Measurements from ENCODE around the gene EIF5B. TPM values are rescaled to one million over a fixed set of nuclear protein-coding genes. Genes with fewer than 3 reads are reported as not detected.
A peak's percentile ranks its signal among the peaks of the same experiment; 100 is the strongest.

EIF5B gene
- polyA plus RNA-seq, 2 of the 4 experiments (the other 2 are of a cell fraction), result 25.0 to 75.4 TPM

DNA sequence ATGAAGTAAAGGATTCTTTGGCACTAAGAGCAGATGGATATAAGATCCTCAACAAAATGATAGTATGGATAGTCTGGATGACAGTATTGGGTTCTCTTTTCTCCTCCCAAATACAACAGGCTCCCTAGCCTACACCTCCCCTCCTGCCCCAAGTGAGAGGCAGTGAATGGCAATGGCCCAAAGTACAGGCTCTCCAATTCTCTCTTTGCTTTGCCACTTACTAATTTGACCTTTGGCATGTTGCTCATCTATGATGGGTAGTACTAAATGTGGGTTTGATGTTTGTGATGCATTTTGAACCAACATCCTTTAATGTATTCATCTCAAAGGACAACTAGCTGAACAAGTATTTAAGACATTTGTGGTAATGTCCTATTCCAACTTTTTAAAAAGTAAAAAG lies 65.9 kb downstream of the EIF5B start:
- Histone ChIP-seq H3K9me3 (no peaks in the 10 kb centered on the region), H3K4me3 (no peak overlapping the region), H3K27ac (no peak overlapping the region), H3K4me2 (no peak overlapping the region), H3K4me1 (peaks cover 9% of the 10 kb centered on the region; the same call in 1 of the 3 replicates)
- FAIRE-seq, result no peak
- DNase-seq (ENCODE audit: low read depth in 1 of 2, low spot score in 1 of 2), result no peak
- ChIA-PET CTCF (interaction anchor here (0.6 kb wide), 1 partner anchor 51 kb away, joined by 3 read pairs; no protein-coding TSS in a partner anchor), POLR2A (interaction anchor here (1.0 kb wide), 1 partner anchor 87 kb away, joined by 3 read pairs; the partner anchor contains the start of gene REV1)
- TF ChIP-seq RAD21 (conservative IDR thresholded peaks at IDR 0.05 in 1 of 2, IDR thresholded peaks at IDR 0.05 in 1 of 2), result no peak
- TF ChIP-seq, protein P1, sequence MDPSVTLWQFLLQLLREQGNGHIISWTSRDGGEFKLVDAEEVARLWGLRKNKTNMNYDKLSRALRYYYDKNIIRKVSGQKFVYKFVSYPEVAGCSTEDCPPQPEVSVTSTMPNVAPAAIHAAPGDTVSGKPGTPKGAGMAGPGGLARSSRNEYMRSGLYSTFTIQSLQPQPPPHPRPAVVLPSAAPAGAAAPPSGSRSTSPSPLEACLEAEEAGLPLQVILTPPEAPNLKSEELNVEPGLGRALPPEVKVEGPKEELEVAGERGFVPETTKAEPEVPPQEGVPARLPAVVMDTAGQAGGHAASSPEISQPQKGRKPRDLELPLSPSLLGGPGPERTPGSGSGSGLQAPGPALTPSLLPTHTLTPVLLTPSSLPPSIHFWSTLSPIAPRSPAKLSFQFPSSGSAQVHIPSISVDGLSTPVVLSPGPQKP (IDR thresholded peaks at IDR 0.05; ENCODE audit: low read depth, low read length), result no peak
- TF ChIP-seq BHLHE40 (IDR thresholded peaks at IDR 0.05; ENCODE audit: low read depth, low read length), result no peak
- TF ChIP-seq NR3C1 (IDR thresholded peaks at IDR 0.05), result no peak
- no peak for TF ChIP-seq ZSCAN20 (CRISPR knock-in tag; IDR thresholded peaks at IDR 0.05)
- TF ChIP-seq RNF2 (IDR thresholded peaks at IDR 0.05; ENCODE audit: borderline replicate concordance, low read depth), result no peak
- TF ChIP-seq CHD2 (IDR thresholded peaks at IDR 0.05; ENCODE audit: low read length, partially characterized antibody), result no peak
- TF ChIP-seq EHF (CRISPR knock-in tag; IDR thresholded peaks at IDR 0.05), result no peak
- TF ChIP-seq HMGXB4 (CRISPR knock-in tag; IDR thresholded peaks at IDR 0.05; ENCODE audit: borderline replicate concordance), result no peak
- ATAC-seq, result peak in 1 of 2 experiments; percentile 20; a peak in 1 of 6 replicates

GRCh38 chr2:99403524-99403923 lies 66.3 kb downstream of the EIF5B start:
- H3K27ac ChIP-seq, result no peak overlapping the region
- ATAC-seq (peak; percentile 53 to 58; a peak in 3 of 6 replicates), FAIRE-seq (no peak), DNase-seq (ENCODE audit: low read depth in 1 of 2, low spot score in 1 of 2) (peak; percentile 3 to 13)
- CTCF ChIA-PET, result interaction anchor here (0.6 kb wide), 1 partner anchor 51 kb away, joined by 3 read pairs; no protein-coding TSS in a partner anchor
- 76% methylated on average over 4 of the region's 4 CpGs for WGBS (ENCODE audit: missing lambda C conversion rate)
- no peak for TF ChIP-seq HOXB13 (CRISPR knock-in tag; IDR thresholded peaks at IDR 0.05; ENCODE audit: low read depth)
- TF ChIP-seq RNF2 (IDR thresholded peaks at IDR 0.05; ENCODE audit: borderline replicate concordance, low read depth), result no peak
- TF ChIP-seq GATA3 (IDR thresholded peaks at IDR 0.05; ENCODE audit: borderline replicate concordance), result no peak
- TF ChIP-seq HMGXB4 (CRISPR knock-in tag; IDR thresholded peaks at IDR 0.05; ENCODE audit: borderline replicate concordance), result no peak
- POLR2A ChIA-PET, result interaction anchor here (1.0 kb wide), 1 partner anchor 87 kb away, joined by 3 read pairs; the partner anchor contains the start of gene REV1
- H3K4me3 ChIP-seq, result no peak overlapping the region
- H3K9me3 ChIP-seq, result no peaks in the 10 kb centered on the region
- H3K4me1 ChIP-seq, result peaks cover 9% of the 10 kb centered on the region; the same call in 1 of the 3 replicates
- H3K4me2 ChIP-seq, result no peak overlapping the region

DNA sequence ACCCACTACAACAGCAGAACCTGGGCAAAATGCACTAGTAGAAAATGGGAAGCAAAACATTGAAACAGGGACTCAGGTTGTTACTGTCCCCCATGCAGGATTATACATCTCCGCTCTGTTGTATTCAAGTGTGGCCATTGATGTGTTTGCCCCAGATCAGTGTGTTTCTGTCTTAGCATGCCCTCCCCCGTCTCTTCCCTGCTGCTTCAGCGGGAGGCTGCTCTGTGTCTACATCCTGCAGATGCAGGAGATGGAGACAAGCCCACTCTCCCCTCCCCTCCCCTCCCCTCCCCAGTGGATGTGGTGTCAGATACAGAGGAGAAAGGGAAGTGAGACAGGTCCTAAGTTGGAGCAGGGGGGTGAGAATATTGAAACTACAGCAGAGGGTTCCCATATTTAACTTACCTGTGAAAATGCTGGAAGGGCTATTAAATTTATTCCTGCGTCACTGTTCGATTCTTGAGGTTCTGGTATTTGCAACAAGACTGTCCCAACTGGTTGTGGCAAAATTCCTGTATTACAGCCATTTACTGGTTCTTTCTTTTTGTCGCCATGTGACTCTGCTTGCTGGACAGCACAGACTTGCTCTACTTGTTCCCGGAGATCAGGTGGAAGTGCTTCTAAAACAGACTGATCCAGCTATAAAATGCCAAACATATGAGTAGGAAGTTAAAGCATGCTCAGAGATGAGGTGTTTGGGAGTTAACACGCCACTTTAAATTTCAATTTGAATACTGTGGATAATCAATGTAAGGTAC lies 67.0 kb downstream of the EIF5B start:
- ATAC-seq, result no peak; a peak in 2 of 6 replicates
- H3K4me3 ChIP-seq, result no peak overlapping the region
- CTCF ChIA-PET, result no interaction called here
- no peak for FAIRE-seq
- 92% methylated on average over 8 of the region's 8 CpGs for WGBS (ENCODE audit: missing lambda C conversion rate)
- H3K4me2 ChIP-seq, result no peak overlapping the region
- no peak overlapping the region for H3K27ac ChIP-seq
- no peaks in the 10 kb centered on the region for H3K9me3 ChIP-seq
- no peak for TF ChIP-seq EP300 (IDR thresholded peaks at IDR 0.05)
- POLR2A ChIA-PET, result interaction anchor here (1.0 kb wide), 2 partner anchors 9 to 86 kb away, joined by 3 read pairs; partner anchors contain the start of gene REV1
- peaks cover 9% of the 10 kb centered on the region; the same call in 1 of the 3 replicates for H3K4me1 ChIP-seq
- DNase-seq (ENCODE audit: low read depth in 1 of 2, low spot score in 1 of 2), result no peak

Measured in A549 (cell line).